ENCODE data around the gene SLC2A13. TPM values are rescaled to one million over a fixed set of nuclear protein-coding genes. Genes with fewer than 3 reads are reported as not detected.

Gene SLC2A13
- polyA plus RNA-seq, 3 donors, result 2.2 to 2.9 (median 2.5) TPM

GRCh38 chr12:40103043-40103442 is 2.8 kb downstream of the SLC2A13 start:
- Histone ChIP-seq H3K27me3 (ENCODE audit: control insufficient read depth in 2 of 2, insufficient read depth in 2 of 2, low read length in 2 of 2) (peaks cover 0 to 3% of the 10 kb centered on the region in 2 donors), H3K9ac (ENCODE audit: insufficient read depth, low read length, poor library complexity, severe bottlenecking) (no peak overlapping the region), H4K20me1 (ENCODE audit: insufficient read depth, low read length) (peaks cover 5% of the 10 kb centered on the region), H3K27ac (ENCODE audit: low read depth in 1 of 2, low read length in 2 of 2) (no peak overlapping the region), H3K79me2 (ENCODE audit: insufficient read depth, low read length) (peaks cover 29% of the 10 kb centered on the region), H3K36me3 (replicated peaks in 1 of 2; ENCODE audit: control insufficient read depth in 1 of 2, insufficient read depth in 2 of 2, low read length in 2 of 2) (no peaks in the 10 kb centered on the region), H3K9me3 (replicated peaks in 1 of 2; ENCODE audit: control insufficient read depth in 1 of 2, insufficient read depth in 1 of 2, low read length in 2 of 2) (no peaks in the 10 kb centered on the region), H3K4me3 (replicated peaks in 1 of 3; ENCODE audit: low read depth in 2 of 3, low read length in 3 of 3) (no peak overlapping the region), H3K4me1 (ENCODE audit: control insufficient read depth in 1 of 2, insufficient read depth in 2 of 2, low read length in 2 of 2) (peaks cover 26 to 32% of the 10 kb centered on the region in 2 donors), H2AFZ (ENCODE audit: insufficient read depth, low read depth, low read length, poor library complexity, severe bottlenecking) (no peak overlapping the region), H3K4me2 (replicated peaks; ENCODE audit: extremely low read depth, low read length, poor library complexity, severe bottlenecking) (no peak overlapping the region)
- intact Hi-C loops (cut with micrococcal nuclease), result loop anchor here in 1 of 2 donors (10.0 kb wide), 1 partner anchor 338 kb away; no protein-coding TSS in a partner anchor
- WGBS (ENCODE audit: insufficient coverage), result 88% methylated on average over 3 of the region's 3 CpGs
- Mint-ChIP-seq H3K36me3 (peaks cover 7 to 11% of the 10 kb centered on the region in 2 donors), H3K27ac (no peak overlapping the region), H3K27me3 (ENCODE audit: low read depth in 3 of 3) (peaks cover 4 to 9% (median 9%) of the 10 kb centered on the region in 3 donors), H3K9me3 (peaks cover 0 to 4% (median 2%) of the 10 kb centered on the region in 7 donors), H3K4me1 (peaks cover 39% of the 10 kb centered on the region), H3K4me3 (no peak overlapping the region)
- DNase-seq, result no peak
- TF ChIP-seq, protein P1, sequence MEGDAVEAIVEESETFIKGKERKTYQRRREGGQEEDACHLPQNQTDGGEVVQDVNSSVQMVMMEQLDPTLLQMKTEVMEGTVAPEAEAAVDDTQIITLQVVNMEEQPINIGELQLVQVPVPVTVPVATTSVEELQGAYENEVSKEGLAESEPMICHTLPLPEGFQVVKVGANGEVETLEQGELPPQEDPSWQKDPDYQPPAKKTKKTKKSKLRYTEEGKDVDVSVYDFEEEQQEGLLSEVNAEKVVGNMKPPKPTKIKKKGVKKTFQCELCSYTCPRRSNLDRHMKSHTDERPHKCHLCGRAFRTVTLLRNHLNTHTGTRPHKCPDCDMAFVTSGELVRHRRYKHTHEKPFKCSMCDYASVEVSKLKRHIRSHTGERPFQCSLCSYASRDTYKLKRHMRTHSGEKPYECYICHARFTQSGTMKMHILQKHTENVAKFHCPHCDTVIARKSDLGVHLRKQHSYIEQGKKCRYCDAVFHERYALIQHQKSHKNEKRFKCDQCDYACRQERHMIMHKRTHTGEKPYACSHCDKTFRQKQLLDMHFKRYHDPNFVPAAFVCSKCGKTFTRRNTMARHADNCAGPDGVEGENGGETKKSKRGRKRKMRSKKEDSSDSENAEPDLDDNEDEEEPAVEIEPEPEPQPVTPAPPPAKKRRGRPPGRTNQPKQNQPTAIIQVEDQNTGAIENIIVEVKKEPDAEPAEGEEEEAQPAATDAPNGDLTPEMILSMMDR (IDR thresholded peaks at IDR 0.05), result no peak

DNA sequence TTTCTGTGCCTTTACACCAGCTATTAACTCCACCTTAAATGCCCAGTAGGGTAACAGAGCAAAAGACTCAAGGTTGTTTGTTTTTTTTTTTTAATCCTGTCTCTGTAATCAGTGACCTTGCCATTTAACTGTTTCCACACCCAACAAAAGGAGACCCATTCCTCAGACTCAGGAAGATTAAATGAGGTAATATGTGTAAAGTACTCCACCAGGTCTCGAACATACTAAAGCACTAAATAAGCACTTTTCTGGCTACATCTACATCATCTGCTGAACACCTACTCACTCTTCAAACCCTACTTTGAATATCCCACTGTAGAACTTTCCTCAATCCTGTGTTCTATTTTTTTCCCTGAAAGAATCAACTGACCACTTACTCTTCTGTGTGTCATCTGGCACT is 4.1 kb downstream of the SLC2A13 start:
- Histone ChIP-seq H3K36me3 (replicated peaks in 1 of 2; ENCODE audit: control insufficient read depth in 1 of 2, insufficient read depth in 2 of 2, low read length in 2 of 2) (no peaks in the 10 kb centered on the region), H3K4me3 (replicated peaks in 1 of 3; ENCODE audit: low read depth in 2 of 3, low read length in 3 of 3) (no peak overlapping the region), H3K9me3 (replicated peaks in 1 of 2; ENCODE audit: control insufficient read depth in 1 of 2, insufficient read depth in 1 of 2, low read length in 2 of 2) (no peaks in the 10 kb centered on the region), H2AFZ (ENCODE audit: insufficient read depth, low read depth, low read length, poor library complexity, severe bottlenecking) (no peak overlapping the region), H3K27ac (ENCODE audit: low read depth in 1 of 2, low read length in 2 of 2) (no peak overlapping the region), H3K4me1 (ENCODE audit: control insufficient read depth in 1 of 2, insufficient read depth in 2 of 2, low read length in 2 of 2) (peaks cover 18 to 25% of the 10 kb centered on the region in 2 donors), H3K4me2 (replicated peaks; ENCODE audit: extremely low read depth, low read length, poor library complexity, severe bottlenecking) (no peak overlapping the region), H4K20me1 (ENCODE audit: insufficient read depth, low read length) (peaks cover 5% of the 10 kb centered on the region), H3K79me2 (ENCODE audit: insufficient read depth, low read length) (peaks cover 29% of the 10 kb centered on the region), H3K27me3 (ENCODE audit: control insufficient read depth in 2 of 2, insufficient read depth in 2 of 2, low read length in 2 of 2) (peaks cover 0 to 3% of the 10 kb centered on the region in 2 donors), H3K9ac (ENCODE audit: insufficient read depth, low read length, poor library complexity, severe bottlenecking) (no peak overlapping the region)
- WGBS (ENCODE audit: insufficient coverage), result no CpG with 5 or more reads among the region's 1 CpG
- Mint-ChIP-seq H3K36me3 (peaks cover 7 to 11% of the 10 kb centered on the region in 2 donors), H3K4me1 (peaks cover 28% of the 10 kb centered on the region), H3K9me3 (peaks cover 0 to 4% (median 2%) of the 10 kb centered on the region in 7 donors), H3K4me3 (no peak overlapping the region), H3K27me3 (ENCODE audit: low read depth in 3 of 3) (peaks cover 3 to 9% (median 7%) of the 10 kb centered on the region in 3 donors), H3K27ac (no peak overlapping the region)
- DNase-seq, result no peak
- TF ChIP-seq, protein P1 (IDR thresholded peaks at IDR 0.05), result no peak
- intact Hi-C loops (cut with micrococcal nuclease), result loop anchor here in 1 of 2 donors (10.0 kb wide), 1 partner anchor 337 kb away; no protein-coding TSS in a partner anchor
